ENCODE results near the gene STK38. TPM values are rescaled to one million over a fixed set of nuclear protein-coding genes. Genes with fewer than 3 reads are reported as not detected.
A peak's percentile ranks its signal among the peaks of the same experiment; 100 is the strongest.
"Not testable (repeated sequence)": the region's sequence is repeated elsewhere in the genome, so short reads cannot be mapped to it uniquely, and the experiment has no call there.

STK38 gene
- total RNA-seq, 4 donors from 2014 or later: 59.1 to 101 (median 86.4) TPM

DNA sequence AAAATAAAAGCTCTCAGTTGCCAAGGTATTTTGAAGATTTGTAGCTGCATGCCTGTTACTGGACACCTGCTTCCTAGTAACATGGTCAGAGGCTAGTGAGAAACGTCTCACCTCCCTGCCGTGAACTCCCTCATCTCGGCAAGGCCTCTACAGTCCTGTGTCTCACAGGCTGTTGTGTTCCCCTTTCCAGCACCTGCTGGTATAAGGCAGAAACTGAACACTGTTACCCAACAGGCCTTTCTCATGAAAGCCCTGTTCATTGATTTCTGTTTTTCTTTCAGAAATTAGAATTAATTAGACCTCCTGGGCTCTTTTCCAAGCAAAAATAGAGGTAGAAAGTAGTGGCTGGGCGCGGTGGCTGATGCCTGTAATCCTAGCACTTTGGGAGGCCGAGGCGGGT, 29.3 kb upstream of the STK38 start:
- H3K36me3 ChIP-seq: no peaks in the 10 kb centered on the region
- no peak overlapping the region for H3K27ac ChIP-seq
- 82 to 94% methylated on average over 2 to 7 of the region's 7 CpGs for WGBS, 2 donors (ENCODE audit: low coverage in 1 of 2)
- no peaks in the 10 kb centered on the region for H3K27me3 ChIP-seq
- intact Hi-C loops (cut with DNase I; ENCODE audit: low total_unique reads) (no loop called here), in situ Hi-C loops (cut with MboI; ENCODE audit: low pct_ligation_motif_present in 1 of 4, low pct_unique_long_range_greater_than_20kb in 1 of 4, low sequenced_read_pairs in 3 of 4) (loop anchor here in 1 of 4 donors (25.0 kb wide), 1 partner anchor 139 kb away; the partner anchor contains the start of genes KCTD20 and PXT1)
- DNase-seq: no peak
- TF ChIP-seq EP300 (IDR thresholded peaks at IDR 0.05; ENCODE audit: low read depth): no peak
- H3K4me3 ChIP-seq: no peak overlapping the region
- H3K4me1 ChIP-seq: peaks cover 10 to 22% (median 14%) of the 10 kb centered on the region in 4 donors
- no peaks in the 10 kb centered on the region for H3K9me3 ChIP-seq

DNA sequence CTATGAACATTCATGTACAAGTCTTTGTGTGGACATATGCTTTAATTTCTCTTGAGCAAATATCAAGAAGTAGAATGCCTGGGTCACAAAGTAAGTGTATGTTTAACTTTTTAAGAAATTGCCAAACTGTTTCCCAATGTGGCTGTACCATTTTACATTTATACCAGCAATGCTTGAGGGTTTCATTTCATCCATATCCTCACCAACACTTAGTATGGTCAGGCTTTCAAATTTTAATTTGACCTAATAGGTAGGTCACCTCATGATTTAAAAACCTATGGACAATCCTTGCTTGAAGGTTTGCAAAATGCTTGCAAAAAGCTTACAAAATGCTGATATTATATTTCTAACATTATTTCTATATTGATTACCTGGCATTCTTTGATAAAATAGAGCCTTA, 27.4 kb upstream of the STK38 start:
- in situ Hi-C loops (cut with MboI; ENCODE audit: low pct_ligation_motif_present in 1 of 4, low pct_unique_long_range_greater_than_20kb in 1 of 4, low sequenced_read_pairs in 3 of 4): loop anchor here in 2 of 4 donors (25.0 kb wide), 2 partner anchors 137 to 162 kb away; partner anchors contain the start of genes KCTD20 (in 1 of the 2) and PXT1 (in 1 of the 2)
- Histone ChIP-seq H3K27me3 (no peaks in the 10 kb centered on the region), H3K4me3 (no peak overlapping the region), H3K27ac (no peak overlapping the region), H3K36me3 (no peaks in the 10 kb centered on the region), H3K4me1 (peaks cover 2 to 15% (median 8%) of the 10 kb centered on the region in 4 donors), H3K9me3 (no peaks in the 10 kb centered on the region)
- DNase-seq: no peak
- intact Hi-C loops (cut with DNase I; ENCODE audit: low total_unique reads): no loop called here
- TF ChIP-seq POLR2A (IDR thresholded peaks at IDR 0.05) (no peak), POLR2AphosphoS5 (IDR thresholded peaks at IDR 0.05) (no peak), EP300 (IDR thresholded peaks at IDR 0.05; ENCODE audit: low read depth) (no peak)
- TF ChIP-seq, protein P1, sequence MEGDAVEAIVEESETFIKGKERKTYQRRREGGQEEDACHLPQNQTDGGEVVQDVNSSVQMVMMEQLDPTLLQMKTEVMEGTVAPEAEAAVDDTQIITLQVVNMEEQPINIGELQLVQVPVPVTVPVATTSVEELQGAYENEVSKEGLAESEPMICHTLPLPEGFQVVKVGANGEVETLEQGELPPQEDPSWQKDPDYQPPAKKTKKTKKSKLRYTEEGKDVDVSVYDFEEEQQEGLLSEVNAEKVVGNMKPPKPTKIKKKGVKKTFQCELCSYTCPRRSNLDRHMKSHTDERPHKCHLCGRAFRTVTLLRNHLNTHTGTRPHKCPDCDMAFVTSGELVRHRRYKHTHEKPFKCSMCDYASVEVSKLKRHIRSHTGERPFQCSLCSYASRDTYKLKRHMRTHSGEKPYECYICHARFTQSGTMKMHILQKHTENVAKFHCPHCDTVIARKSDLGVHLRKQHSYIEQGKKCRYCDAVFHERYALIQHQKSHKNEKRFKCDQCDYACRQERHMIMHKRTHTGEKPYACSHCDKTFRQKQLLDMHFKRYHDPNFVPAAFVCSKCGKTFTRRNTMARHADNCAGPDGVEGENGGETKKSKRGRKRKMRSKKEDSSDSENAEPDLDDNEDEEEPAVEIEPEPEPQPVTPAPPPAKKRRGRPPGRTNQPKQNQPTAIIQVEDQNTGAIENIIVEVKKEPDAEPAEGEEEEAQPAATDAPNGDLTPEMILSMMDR (IDR thresholded peaks at IDR 0.05): no peak

GRCh38 chr6:36572353-36573311, 25.4 kb upstream of the STK38 start:
- H3K27me3 ChIP-seq; H3K27ac ChIP-seq; DNase-seq; H3K4me3 ChIP-seq; H3K9me3 ChIP-seq; intact Hi-C loops (cut with DNase I; ENCODE audit: low total_unique reads); H3K4me1 ChIP-seq; H3K36me3 ChIP-seq: not testable (repeated sequence)
- TF ChIP-seq POLR2AphosphoS5 (IDR thresholded peaks at IDR 0.05): peak in 1 of 3 donors; percentile 17
- in situ Hi-C loops (cut with MboI; ENCODE audit: low pct_ligation_motif_present in 1 of 4, low pct_unique_long_range_greater_than_20kb in 1 of 4, low sequenced_read_pairs in 3 of 4): loop anchor here in 1 of 4 donors (25.0 kb wide), 1 partner anchor 160 kb away; no protein-coding TSS in a partner anchor
- WGBS, 2 donors (ENCODE audit: low coverage in 1 of 2): 93% methylated on average over 3 to 12 of the region's 12 CpGs

GRCh38 chr6:36571122-36572043, 24.1 kb upstream of the STK38 start:
- H3K27me3 ChIP-seq: no peaks in the 10 kb centered on the region
- no peak overlapping the region for H3K4me3 ChIP-seq
- no peaks in the 10 kb centered on the region for H3K9me3 ChIP-seq
- no peak for DNase-seq
- H3K27ac ChIP-seq: no peak overlapping the region
- H3K4me1 ChIP-seq: no peaks in the 10 kb centered on the region
- intact Hi-C loops (cut with DNase I; ENCODE audit: low total_unique reads): no loop called here
- no peaks in the 10 kb centered on the region for H3K36me3 ChIP-seq
- 89 to 92% methylated on average over 4 of the region's 4 CpGs for WGBS, 2 donors (ENCODE audit: low coverage in 1 of 2)
- no peak for TF ChIP-seq EP300 (IDR thresholded peaks at IDR 0.05; ENCODE audit: low read depth)
- TF ChIP-seq POLR2A (IDR thresholded peaks at IDR 0.05): no peak
- TF ChIP-seq, protein P1 (IDR thresholded peaks at IDR 0.05): no peak
- TF ChIP-seq POLR2AphosphoS5 (IDR thresholded peaks at IDR 0.05): no peak
- in situ Hi-C loops (cut with MboI; ENCODE audit: low pct_ligation_motif_present in 1 of 4, low pct_unique_long_range_greater_than_20kb in 1 of 4, low sequenced_read_pairs in 3 of 4): loop anchor here in 1 of 4 donors (25.0 kb wide), 1 partner anchor 159 kb away; no protein-coding TSS in a partner anchor
